C4-2B (cell line): ENCODE measurements around the gene VSTM2L.

ENCODE experiments used
- H3K27ac ChIP-seq: fragments of 450-650 bp; 2 replicates; pipeline ENCODE4 v1.5.1; 2017
- CTCF ChIP-seq: fragments of 450-650 bp; conservative IDR thresholded peaks from 2 replicates; pipeline ENCODE4 v1.5.1; 2017; ENCODE audit warnings: mild to moderate bottlenecking
- ZFX ChIP-seq: fragments of 450-650 bp; IDR thresholded peaks from 2 replicates; pipeline ENCODE4 v1.6.1; 2017

Gene VSTM2L

DNA sequence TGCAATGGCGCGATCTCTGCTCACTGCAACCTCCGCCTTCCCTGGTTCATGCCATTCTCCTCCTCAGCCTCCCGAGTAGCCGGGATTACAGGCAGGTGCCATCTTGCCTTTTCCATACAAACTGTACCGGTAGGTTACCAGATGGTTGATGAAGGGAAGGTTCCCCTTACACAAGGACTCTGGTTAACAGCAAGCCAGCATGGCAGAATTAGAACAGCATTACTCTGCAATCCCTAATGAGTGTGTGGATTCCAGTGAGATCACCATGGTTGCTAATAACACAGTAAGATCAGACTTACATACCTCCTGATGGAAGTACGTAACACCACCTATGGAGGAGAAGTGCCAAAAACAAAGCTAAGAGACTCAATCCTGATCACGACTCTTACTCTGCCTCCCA is 78.6 kb downstream of the VSTM2L start:
- H3K27ac ChIP-seq = no peak overlapping the region
- TF ChIP-seq CTCF = no peak
- no peak for TF ChIP-seq ZFX

GRCh38 chr20:37983286-37983685 is 80.4 kb downstream of the VSTM2L start:
- no peak overlapping the region for H3K27ac ChIP-seq
- no peak for TF ChIP-seq CTCF
- TF ChIP-seq ZFX = no peak

- no peak overlapping the region for H3K27ac ChIP-seq
- TF ChIP-seq ZFX = no peak
- TF ChIP-seq CTCF = no peak
Observed at GRCh38 chr20:37984018-37984785, 81.3 kb downstream of the VSTM2L start.

GRCh38 chr20:37986044-37986858 is 83.3 kb downstream of the VSTM2L start:
- TF ChIP-seq ZFX = no peak
- no peak for TF ChIP-seq CTCF
- H3K27ac ChIP-seq = peak overlapping the region; percentile 26; the same call in 1 of the 2 replicates

GRCh38 chr20:37986873-37987601 is 84.1 kb downstream of the VSTM2L start:
- TF ChIP-seq ZFX = no peak
- TF ChIP-seq CTCF = no peak
- H3K27ac ChIP-seq = peak overlapping the region; percentile 26; the same call in 1 of the 2 replicates

- peak overlapping the region; percentile 26 for H3K27ac ChIP-seq
- no peak for TF ChIP-seq ZFX
Observed at GRCh38 chr20:37987602-37988290, 84.8 kb downstream of the VSTM2L start.

GRCh38 chr20:37988306-37988954 is 85.5 kb downstream of the VSTM2L start:
- peak overlapping the region; percentile 26; the same call in 1 of the 2 replicates for H3K27ac ChIP-seq
- TF ChIP-seq CTCF (no peak), ZFX (no peak)
